ENCODE measurements around the gene CCDC77. TPM values are rescaled to one million over a fixed set of nuclear protein-coding genes. Genes with fewer than 3 reads are reported as not detected.

The CCDC77 gene
- total RNA-seq, 2 experiments from 2014 or later, result 5.3 to 7.8 TPM

GRCh38 chr12:468671-469389 is 67.4 kb downstream of the CCDC77 start:
- Histone ChIP-seq H3K27me3 (ENCODE audit: control insufficient read depth in 1 of 2, insufficient read depth in 2 of 2, low read length in 2 of 2) (peaks cover 2% of the 10 kb centered on the region in 2 experiments), H3K4me1 (ENCODE audit: insufficient read depth, low read length) (no peaks in the 10 kb centered on the region), H3K27ac (ENCODE audit: low read depth in 1 of 2, low read length in 2 of 2) (no peak overlapping the region), H3K9me3 (ENCODE audit: control insufficient read depth in 1 of 2, insufficient read depth in 1 of 2, low read length in 2 of 2) (no peaks in the 10 kb centered on the region), H3K4me3 (ENCODE audit: low read length) (no peak overlapping the region), H3K36me3 (ENCODE audit: insufficient read depth, low read length) (no peaks in the 10 kb centered on the region)
- TF ChIP-seq, protein P1, sequence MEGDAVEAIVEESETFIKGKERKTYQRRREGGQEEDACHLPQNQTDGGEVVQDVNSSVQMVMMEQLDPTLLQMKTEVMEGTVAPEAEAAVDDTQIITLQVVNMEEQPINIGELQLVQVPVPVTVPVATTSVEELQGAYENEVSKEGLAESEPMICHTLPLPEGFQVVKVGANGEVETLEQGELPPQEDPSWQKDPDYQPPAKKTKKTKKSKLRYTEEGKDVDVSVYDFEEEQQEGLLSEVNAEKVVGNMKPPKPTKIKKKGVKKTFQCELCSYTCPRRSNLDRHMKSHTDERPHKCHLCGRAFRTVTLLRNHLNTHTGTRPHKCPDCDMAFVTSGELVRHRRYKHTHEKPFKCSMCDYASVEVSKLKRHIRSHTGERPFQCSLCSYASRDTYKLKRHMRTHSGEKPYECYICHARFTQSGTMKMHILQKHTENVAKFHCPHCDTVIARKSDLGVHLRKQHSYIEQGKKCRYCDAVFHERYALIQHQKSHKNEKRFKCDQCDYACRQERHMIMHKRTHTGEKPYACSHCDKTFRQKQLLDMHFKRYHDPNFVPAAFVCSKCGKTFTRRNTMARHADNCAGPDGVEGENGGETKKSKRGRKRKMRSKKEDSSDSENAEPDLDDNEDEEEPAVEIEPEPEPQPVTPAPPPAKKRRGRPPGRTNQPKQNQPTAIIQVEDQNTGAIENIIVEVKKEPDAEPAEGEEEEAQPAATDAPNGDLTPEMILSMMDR (IDR thresholded peaks at IDR 0.05), result no peak
- H3K4me3 Mint-ChIP-seq, result no peak overlapping the region
- H3K9me3 Mint-ChIP-seq, result no peaks in the 10 kb centered on the region
- ChIA-PET CTCF (interaction anchor here (1.0 to 1.1 kb wide), 2 partner anchors 27 to 62 kb away, joined by 3 to 4 read pairs; no protein-coding TSS in a partner anchor), POLR2A (no interaction called here)
- DNase-seq, result no peak
- intact Hi-C loops (cut with DNase I, micrococcal nuclease), result no loop called here
- no peak for ATAC-seq (ENCODE audit: poor library complexity)
- no peaks in the 10 kb centered on the region for H3K4me1 Mint-ChIP-seq (ENCODE audit: low read depth)
- no peak overlapping the region for H3K27ac Mint-ChIP-seq
- H3K27me3 Mint-ChIP-seq, result peaks cover 5% of the 10 kb centered on the region
- no peaks in the 10 kb centered on the region for H3K36me3 Mint-ChIP-seq (ENCODE audit: low read depth)

DNA sequence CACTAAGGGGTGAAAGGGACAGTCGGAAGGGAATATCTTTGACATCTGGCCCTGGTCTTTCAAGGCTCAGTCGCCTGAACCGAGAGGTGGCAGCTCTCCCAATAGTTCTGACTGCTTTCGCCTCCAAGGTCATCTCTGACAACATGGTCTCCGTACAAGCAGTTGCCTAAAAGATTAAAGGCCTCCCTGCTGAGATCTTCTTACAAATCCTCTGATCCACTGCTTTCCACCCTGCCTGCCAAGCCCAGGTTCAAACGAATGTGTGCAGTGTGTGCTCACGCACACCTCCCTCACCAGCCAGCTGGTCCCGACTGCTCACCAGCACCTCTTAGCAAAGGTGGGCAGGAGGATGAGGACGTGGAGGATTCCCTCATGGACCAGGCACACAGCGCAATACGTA is 68.7 kb downstream of the CCDC77 start:
- no peaks in the 10 kb centered on the region for H3K36me3 ChIP-seq (ENCODE audit: insufficient read depth, low read length)
- ChIA-PET CTCF (no interaction called here), POLR2A (no interaction called here)
- peaks cover 2 to 5% of the 10 kb centered on the region in 2 experiments for H3K27me3 ChIP-seq (ENCODE audit: control insufficient read depth in 1 of 2, insufficient read depth in 2 of 2, low read length in 2 of 2)
- no peak overlapping the region for H3K4me3 Mint-ChIP-seq
- no peaks in the 10 kb centered on the region for H3K4me1 ChIP-seq (ENCODE audit: insufficient read depth, low read length)
- H3K27ac Mint-ChIP-seq, result no peak overlapping the region
- no peaks in the 10 kb centered on the region for H3K9me3 ChIP-seq (ENCODE audit: control insufficient read depth in 1 of 2, insufficient read depth in 1 of 2, low read length in 2 of 2)
- ATAC-seq (ENCODE audit: poor library complexity), result no peak
- no peak overlapping the region for H3K27ac ChIP-seq (ENCODE audit: low read depth in 1 of 2, low read length in 2 of 2)
- TF ChIP-seq, protein P1 (IDR thresholded peaks at IDR 0.05), result no peak
- H3K4me1 Mint-ChIP-seq (ENCODE audit: low read depth), result no peaks in the 10 kb centered on the region
- DNase-seq, result no peak
- peaks cover 14% of the 10 kb centered on the region for H3K27me3 Mint-ChIP-seq
- intact Hi-C loops (cut with DNase I, micrococcal nuclease), result no loop called here
- no peaks in the 10 kb centered on the region for H3K9me3 Mint-ChIP-seq
- no peaks in the 10 kb centered on the region for H3K36me3 Mint-ChIP-seq (ENCODE audit: low read depth)
- no peak overlapping the region for H3K4me3 ChIP-seq (ENCODE audit: low read length)

GRCh38 chr12:473198-473597 is 71.8 kb downstream of the CCDC77 start:
- no peak for ATAC-seq (ENCODE audit: poor library complexity)
- Histone ChIP-seq H3K27me3 (ENCODE audit: control insufficient read depth in 1 of 2, insufficient read depth in 2 of 2, low read length in 2 of 2) (peaks cover 2 to 5% of the 10 kb centered on the region in 2 experiments), H3K4me3 (ENCODE audit: low read length) (no peak overlapping the region), H3K36me3 (ENCODE audit: insufficient read depth, low read length) (no peaks in the 10 kb centered on the region), H3K9me3 (ENCODE audit: control insufficient read depth in 1 of 2, insufficient read depth in 1 of 2, low read length in 2 of 2) (no peaks in the 10 kb centered on the region), H3K27ac (ENCODE audit: low read depth in 1 of 2, low read length in 2 of 2) (no peak overlapping the region), H3K4me1 (ENCODE audit: insufficient read depth, low read length) (no peaks in the 10 kb centered on the region)
- TF ChIP-seq, protein P1 (IDR thresholded peaks at IDR 0.05), result no peak
- no peaks in the 10 kb centered on the region for H3K4me1 Mint-ChIP-seq (ENCODE audit: low read depth)
- no peaks in the 10 kb centered on the region for H3K9me3 Mint-ChIP-seq
- H3K36me3 Mint-ChIP-seq (ENCODE audit: low read depth), result no peaks in the 10 kb centered on the region
- ChIA-PET CTCF (no interaction called here), POLR2A (interaction anchor here (1.0 kb wide), 1 partner anchor 10 kb away, joined by 3 read pairs; no protein-coding TSS in a partner anchor)
- peaks cover 35% of the 10 kb centered on the region for H3K27me3 Mint-ChIP-seq
- no peak overlapping the region for H3K27ac Mint-ChIP-seq
- no peak overlapping the region for H3K4me3 Mint-ChIP-seq
- intact Hi-C loops (cut with DNase I, micrococcal nuclease), result no loop called here
- DNase-seq, result no peak
